Mucosa of descending colon (tissue), 3 donors: ENCODE measurements around the gene EGFL6. TPM values are rescaled to one million over a fixed set of nuclear protein-coding genes. Genes with fewer than 3 reads are reported as not detected.
"Not testable (repeated sequence)": the region's sequence is repeated elsewhere in the genome, so short reads cannot be mapped to it uniquely, and the experiment has no call there.

Experiments used
- ATAC-seq: fragments of 200-7000 bp; cut with Tn5 transposase; one replicate; pipeline ENCODE4 v1.9.1; 2020; ENCODE audit warnings: mild to moderate bottlenecking, moderate library complexity
- DNase-seq, 3 donors: peaks; one replicate each; pipeline ENCODE4 v3.0.0-alpha.2; 2020
- H3K36me3 ChIP-seq: fragments of 200-600 bp; one replicate; pipeline ENCODE4 v1.8.0; 2021; ENCODE audit warnings: low read depth, mild to moderate bottlenecking
- H3K4me1 ChIP-seq: fragments of 200-600 bp; one replicate; pipeline ENCODE4 v1.8.0; 2021; ENCODE audit warnings: low read depth, mild to moderate bottlenecking
- H3K4me3 ChIP-seq: fragments of 200-600 bp; one replicate; pipeline ENCODE4 v1.8.0; 2021; ENCODE audit warnings: mild to moderate bottlenecking
- H3K9me3 ChIP-seq: fragments of 200-600 bp; one replicate; pipeline ENCODE4 v1.8.0; 2021; ENCODE audit warnings: mild to moderate bottlenecking
- intact Hi-C, 2 donors: fragments of 100-400 bp; cut with DNase I in 1 of 2; cut with micrococcal nuclease in 1 of 2; formaldehyde crosslinking; loops; one replicate each; pipeline versions ENCODE4 v1.11.0 to v1.11.1; 2022; cut with DNase I, micrococcal nuclease
- microRNA-seq: library from miRNA; unstranded; fragments of <30 nt; microRNA quantifications from one replicate; pipeline ENCODE4, GENCODE V29; 2019
- total RNA-seq, 3 donors: library from RNA; stranded (reverse); fragmentation: NEBNext Ultra II Directional in 2 of 3; extraction: Animal tissue kit (Norgen Biotek cat#: 25700) in 2 of 3; gene quantifications; one replicate each; pipeline versions ENCODE4 v1.2.1 to v1.2.4, GENCODE V29; 2021 to 2023
- TF ChIP-seq, protein P1 (sequence below): fragments of 200-600 bp; IDR thresholded peaks from one replicate; pipeline ENCODE4 v1.8.0; 2022; ENCODE audit warnings: antibody characterized with exemption, mild to moderate bottlenecking
- donor health status: DM: no; HTN: no; CAD: no; lungs with moderate emphysema.
- donor health status: DM: no; HTN: no; CAD: no.
- donor health status: DM: no; HTN: yes; CAD: no.

EGFL6 gene
- total RNA-seq, 3 donors from 2014 or later = 0.29 TPM; not detected in 2

DNA sequence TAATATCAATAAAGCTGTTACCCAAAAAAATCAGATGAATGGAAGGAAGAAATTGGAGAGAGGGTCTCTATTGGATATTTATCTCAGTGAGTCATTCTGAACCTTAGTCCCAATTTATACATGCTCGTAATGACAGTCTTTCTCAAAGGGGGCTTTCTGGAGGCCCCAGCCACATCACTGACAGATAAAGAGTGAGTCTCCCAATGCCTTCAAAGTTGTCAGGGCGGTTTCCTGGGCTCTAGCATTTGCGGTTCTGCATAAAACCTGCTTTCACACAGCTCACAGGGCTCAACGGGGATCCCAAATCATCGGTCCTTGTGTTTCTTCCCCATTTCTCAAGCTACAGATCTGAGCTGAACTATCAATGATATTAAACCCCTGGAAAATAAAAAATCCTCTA lies 100.8 kb downstream of the EGFL6 start:
- TF ChIP-seq, protein P1, sequence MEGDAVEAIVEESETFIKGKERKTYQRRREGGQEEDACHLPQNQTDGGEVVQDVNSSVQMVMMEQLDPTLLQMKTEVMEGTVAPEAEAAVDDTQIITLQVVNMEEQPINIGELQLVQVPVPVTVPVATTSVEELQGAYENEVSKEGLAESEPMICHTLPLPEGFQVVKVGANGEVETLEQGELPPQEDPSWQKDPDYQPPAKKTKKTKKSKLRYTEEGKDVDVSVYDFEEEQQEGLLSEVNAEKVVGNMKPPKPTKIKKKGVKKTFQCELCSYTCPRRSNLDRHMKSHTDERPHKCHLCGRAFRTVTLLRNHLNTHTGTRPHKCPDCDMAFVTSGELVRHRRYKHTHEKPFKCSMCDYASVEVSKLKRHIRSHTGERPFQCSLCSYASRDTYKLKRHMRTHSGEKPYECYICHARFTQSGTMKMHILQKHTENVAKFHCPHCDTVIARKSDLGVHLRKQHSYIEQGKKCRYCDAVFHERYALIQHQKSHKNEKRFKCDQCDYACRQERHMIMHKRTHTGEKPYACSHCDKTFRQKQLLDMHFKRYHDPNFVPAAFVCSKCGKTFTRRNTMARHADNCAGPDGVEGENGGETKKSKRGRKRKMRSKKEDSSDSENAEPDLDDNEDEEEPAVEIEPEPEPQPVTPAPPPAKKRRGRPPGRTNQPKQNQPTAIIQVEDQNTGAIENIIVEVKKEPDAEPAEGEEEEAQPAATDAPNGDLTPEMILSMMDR = no peak

DNA sequence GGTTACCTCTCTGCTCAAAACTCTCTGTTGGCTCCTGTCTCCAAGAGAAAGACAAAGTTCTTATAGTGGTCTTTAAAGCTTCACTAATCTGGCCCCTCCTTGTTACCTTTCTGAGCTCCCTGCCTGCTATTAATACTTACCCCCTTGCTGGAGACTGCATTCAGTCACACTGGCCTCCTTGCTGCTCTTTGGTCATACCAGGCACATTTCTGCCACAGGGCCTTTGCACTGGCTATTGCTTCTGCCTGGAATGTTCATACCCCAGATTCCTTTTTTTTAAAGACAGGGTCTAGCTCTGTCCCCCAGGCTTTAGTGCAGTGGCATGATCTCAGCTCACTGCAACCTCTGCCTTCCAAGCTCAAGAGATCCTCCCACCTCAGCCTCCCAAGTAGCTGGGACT lies 103.6 kb downstream of the EGFL6 start:
- DNase-seq (no peak), ATAC-seq (no peak)
- intact Hi-C loops = no loop called here
- Histone ChIP-seq H3K36me3 (no peaks in the 10 kb centered on the region), H3K4me1 (peaks cover 5% of the 10 kb centered on the region), H3K4me3 (no peak overlapping the region), H3K9me3 (no peaks in the 10 kb centered on the region)
- TF ChIP-seq, protein P1 = no peak

More for the DNA sequence above, 100.8 kb downstream of the EGFL6 start:
- ATAC-seq (no peak), DNase-seq (no peak)
- intact Hi-C loops = no loop called here
- Histone ChIP-seq H3K36me3 (no peaks in the 10 kb centered on the region), H3K4me3 (no peak overlapping the region), H3K4me1 (peaks cover 5% of the 10 kb centered on the region), H3K9me3 (no peaks in the 10 kb centered on the region)

DNA sequence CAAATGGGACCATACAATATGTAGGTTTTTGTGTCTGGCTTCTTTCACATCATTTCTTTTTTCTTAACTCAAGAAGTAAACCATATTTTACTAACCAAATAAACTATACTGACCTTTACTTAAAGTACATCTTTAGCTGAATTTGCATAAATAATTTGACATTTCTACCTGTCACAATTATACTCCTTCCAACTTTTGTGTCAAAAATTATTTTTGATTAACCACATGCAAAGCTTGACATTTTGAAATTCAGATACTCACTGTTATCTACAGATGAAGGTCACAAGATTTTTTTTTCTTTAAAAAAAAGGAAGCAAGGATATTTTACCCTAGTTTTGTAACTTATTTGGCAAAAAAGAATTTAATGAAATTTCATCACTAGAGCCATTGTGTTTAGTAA lies 107.5 kb downstream of the EGFL6 start:
- TF ChIP-seq, protein P1 = no peak
- Histone ChIP-seq H3K9me3 (no peaks in the 10 kb centered on the region), H3K4me1 (no peaks in the 10 kb centered on the region), H3K36me3 (no peaks in the 10 kb centered on the region), H3K4me3 (no peak overlapping the region)
- intact Hi-C loops = no loop called here
- no peak for ATAC-seq
- DNase-seq = no peak

DNA sequence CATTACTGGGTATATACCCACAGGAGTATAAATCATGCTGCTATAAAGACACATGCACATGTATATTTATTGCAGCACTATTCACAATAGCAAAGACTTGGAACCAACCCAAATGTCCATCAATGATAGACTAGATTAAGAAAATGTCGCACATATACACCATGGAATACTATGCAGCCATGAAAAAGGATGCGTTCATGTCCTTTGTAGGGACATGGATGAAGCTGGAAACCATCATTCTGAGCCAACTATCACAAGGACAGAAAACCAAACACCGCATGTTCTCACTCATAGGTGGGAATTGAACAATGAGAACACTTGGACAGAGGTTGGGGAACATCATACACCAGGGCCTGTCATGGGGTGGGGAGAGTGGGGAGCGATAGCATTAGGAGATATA lies 110.3 kb downstream of the EGFL6 start:
- DNase-seq, H3K4me1 ChIP-seq, ATAC-seq, H3K9me3 ChIP-seq, H3K36me3 ChIP-seq, intact Hi-C loops, H3K4me3 ChIP-seq: not testable (repeated sequence)

DNA sequence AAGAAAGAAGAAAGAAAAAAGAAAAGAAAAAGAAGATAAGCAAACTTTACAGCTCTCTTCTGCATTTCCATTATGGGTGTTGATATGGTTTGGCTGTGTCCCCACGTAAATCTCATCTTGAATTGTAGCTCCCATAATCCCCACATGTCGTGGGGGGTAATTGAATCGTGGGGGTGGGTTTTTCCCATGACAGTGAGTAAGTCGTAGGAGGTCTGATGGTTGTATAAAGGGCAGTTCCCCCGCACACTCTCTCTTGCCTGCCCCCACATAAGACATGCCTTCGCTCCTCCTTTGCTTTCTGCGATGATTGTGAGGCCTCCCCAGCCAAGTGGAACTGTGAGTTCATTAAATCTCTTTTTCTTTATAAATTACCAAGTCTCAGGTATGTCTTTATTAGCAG lies 112.2 kb downstream of the EGFL6 start:
- H3K36me3 ChIP-seq = no peaks in the 10 kb centered on the region
- intact Hi-C loops = no loop called here
- TF ChIP-seq, protein P1 = no peak
- ATAC-seq (no peak), DNase-seq (no peak)
- no peaks in the 10 kb centered on the region for H3K9me3 ChIP-seq
- no peak overlapping the region for H3K4me3 ChIP-seq
- no peaks in the 10 kb centered on the region for H3K4me1 ChIP-seq

Small RNA genes lying within 50 kb of the gene (microRNA-seq; reads per million reads assigned to microRNA genes)
- gene MIR6086 = not detected

Other genes with a start within 250 kb of the EGFL6 start
- gene ATXN3L, start 249.5 kb upstream of the EGFL6 start, total RNA-seq = not detected
- gene TCEANC, start 83.5 kb downstream of the EGFL6 start, total RNA-seq = 1 to 10 TPM; 4.0 to 5.3 (median 4.8) TPM
- 10 to 100 TPM; 38.1 to 49.5 (median 40.8) TPM for gene RAB9A, start 119.5 kb downstream of the EGFL6 start, total RNA-seq
- 10 to 100 TPM; 13.1 to 20.4 (median 18.5) TPM for gene TRAPPC2, start 165.0 kb downstream of the EGFL6 start, total RNA-seq
- 10 to 100 TPM; 26.0 to 49.4 (median 32.6) TPM for gene OFD1, start 165.1 kb downstream of the EGFL6 start, total RNA-seq
- gene GPM6B, start 247.5 kb downstream of the EGFL6 start, total RNA-seq = 10 to 100 TPM in 1 of 3 donors, 1 to 10 TPM in 2; 1.3 to 34.1 (median 4.4) TPM